ENCODE data around the gene PRAME.
"Not testable (repeated sequence)": the region's sequence is repeated elsewhere in the genome, so short reads cannot be mapped to it uniquely, and the experiment has no call there.

PRAME gene

GRCh38 chr22:22521631-22522030 lies 37.4 kb downstream of the PRAME start:
- DNase-seq (ENCODE audit: low read depth) = no peak

DNA sequence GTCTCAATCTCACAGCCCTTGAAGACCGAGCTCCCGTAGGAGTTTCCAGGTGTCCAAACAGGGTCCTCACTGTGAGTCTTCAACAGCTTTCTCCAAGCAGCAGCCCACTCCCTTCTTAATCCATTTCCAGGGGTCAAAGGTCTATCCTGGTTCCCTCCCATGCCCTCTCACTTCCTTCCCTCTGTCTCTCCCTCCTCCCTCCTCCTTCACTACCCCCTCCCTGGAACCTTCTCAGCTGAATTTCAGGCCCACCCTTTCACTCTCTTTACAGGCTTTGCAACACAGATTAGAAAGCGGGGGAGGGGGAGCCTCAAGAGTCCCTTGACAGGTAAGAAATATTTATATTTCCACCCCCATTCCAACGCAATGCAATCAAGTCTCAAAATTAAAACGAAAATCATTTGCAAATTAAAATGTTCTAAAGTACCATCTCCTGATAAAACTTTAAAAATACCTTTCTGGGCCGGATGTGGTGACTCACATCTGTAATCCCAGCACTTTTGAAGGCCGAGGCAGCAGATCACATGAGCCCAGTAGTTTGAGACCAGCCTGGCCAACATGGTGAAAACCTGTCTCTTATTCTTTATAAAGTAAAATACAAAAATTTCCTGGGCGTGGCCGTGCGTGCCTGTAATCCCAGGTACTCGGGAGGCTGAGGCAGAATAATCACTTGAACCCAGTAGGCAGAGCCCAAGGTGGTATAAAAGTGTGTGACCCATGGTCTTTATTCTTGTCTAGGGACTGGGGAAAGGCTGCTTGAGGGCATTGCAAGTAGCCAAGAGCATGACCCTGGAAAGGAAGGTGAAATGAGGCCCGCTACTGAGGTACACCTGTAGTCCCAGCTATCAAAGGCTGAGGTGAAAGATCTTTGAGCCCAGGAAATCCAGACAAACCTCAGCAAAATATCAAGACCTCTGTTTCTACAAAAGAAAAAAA lies 38.1 kb downstream of the PRAME start:
- DNase-seq (ENCODE audit: low read depth) = peak; percentile 55

DNA sequence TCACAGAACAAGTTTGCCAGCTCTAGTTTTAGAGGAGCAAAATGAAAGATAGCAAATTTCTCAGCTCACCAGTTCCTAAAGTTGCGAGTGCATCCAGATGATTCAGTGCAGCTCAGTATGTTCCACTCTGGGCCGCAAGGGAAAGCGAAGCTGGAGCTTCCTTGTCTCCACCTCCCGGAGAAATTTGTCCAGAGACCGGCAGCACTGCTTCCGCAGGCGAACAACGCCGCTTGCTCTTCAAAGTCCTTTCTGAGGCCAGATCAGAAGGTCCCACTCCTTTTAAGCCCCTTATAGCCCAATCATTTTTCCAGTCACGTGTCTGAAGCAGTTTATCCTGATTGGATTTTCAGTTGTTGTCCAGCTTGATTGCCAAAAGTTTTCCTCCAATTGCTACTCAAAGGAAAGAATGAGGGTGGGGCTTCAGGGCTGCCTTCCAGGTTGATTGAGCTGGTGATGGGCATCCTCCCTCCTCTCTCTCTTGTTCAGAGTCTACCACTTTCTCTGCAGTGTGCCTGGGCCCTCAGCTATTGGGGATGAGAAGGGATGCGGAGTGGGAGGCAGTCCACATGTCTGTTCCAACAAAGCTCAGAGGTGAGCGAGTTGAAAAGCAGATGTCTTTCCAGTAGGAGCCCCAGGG lies 38.9 kb downstream of the PRAME start, which contains the start of gene ZNF280A:
TSS of gene ZNF280A (minus strand) at position 251 of the 637 bp plus-strand sequence. CDS start 4,640 bp downstream, outside the sequence.
- no peak for DNase-seq (ENCODE audit: low read depth)

- DNase-seq (ENCODE audit: low read depth) = no peak
Observed at GRCh38 chr22:22519591-22519990, 39.5 kb downstream of the PRAME start.

DNA sequence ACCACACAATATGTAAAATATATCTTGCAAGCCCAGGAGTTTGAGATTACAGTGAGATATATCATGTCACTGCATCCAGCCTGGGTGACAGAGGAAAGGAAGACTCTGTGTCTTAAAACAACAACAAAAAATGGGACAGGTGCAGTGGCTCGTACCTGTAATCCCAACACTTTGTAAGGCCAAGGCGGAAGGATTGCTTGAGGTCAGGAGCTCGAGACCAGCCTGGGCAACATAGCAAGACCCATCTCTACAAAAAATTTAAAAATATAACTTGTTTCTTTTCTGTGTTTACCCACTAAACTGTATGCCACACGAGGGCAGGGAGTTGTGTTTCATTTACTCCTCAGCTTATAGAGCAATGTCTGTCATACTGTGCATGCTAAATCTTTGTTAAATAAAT lies 42.1 kb downstream of the PRAME start:
- no peak for DNase-seq (ENCODE audit: low read depth)

- DNase-seq (ENCODE audit: low read depth) = no peak
Observed at GRCh38 chr22:22515890-22516289, 43.2 kb downstream of the PRAME start.

- not testable (repeated sequence) for DNase-seq (ENCODE audit: low read depth)
Observed at GRCh38 chr22:22514431-22514830, 44.6 kb downstream of the PRAME start.

- DNase-seq (ENCODE audit: low read depth) = no peak
Observed at GRCh38 chr22:22513619-22514018, 45.4 kb downstream of the PRAME start.

GRCh38 chr22:22512951-22513350 lies 46.1 kb downstream of the PRAME start:
- no peak for DNase-seq (ENCODE audit: low read depth)

DNA sequence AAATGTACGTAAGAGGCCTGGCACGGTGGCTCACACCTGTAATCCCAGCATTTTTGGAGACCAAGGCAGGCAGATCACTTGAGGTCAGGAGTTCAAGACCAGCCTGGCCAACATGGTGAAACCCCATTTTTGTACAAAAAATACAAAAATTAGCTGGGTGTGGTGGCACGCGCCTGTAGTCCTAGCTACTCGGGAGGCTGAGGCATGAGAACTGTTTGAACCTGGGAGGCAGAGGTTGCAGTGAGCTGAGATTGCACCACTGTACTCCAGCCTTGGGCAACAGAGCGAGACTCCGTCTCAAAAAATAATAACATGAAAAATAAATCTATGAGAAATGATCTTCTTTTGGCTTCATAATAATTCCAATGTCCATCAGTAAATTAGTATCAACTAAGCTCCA lies 48.2 kb downstream of the PRAME start:
- DNase-seq (ENCODE audit: low read depth) = not testable (repeated sequence)

DNA sequence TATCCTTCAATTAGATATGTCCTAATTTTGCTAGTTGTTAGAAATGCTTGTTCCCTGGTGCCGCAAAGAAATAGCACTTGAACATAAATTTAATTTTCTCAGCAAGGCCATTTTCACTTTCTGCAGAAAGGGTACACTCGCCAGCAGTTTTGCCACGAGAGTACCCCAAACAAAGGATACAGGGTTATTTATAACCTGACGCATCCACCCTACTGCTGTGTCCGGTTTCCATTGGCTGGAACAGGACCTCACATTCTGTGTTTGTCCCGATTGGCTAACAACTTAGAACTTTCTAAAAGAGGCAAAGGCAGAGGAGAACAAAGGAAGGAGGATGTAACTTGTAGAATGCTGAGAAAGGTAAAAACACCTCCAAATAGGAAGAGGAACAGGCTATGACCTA lies 49.2 kb downstream of the PRAME start:
- not testable (repeated sequence) for DNase-seq (ENCODE audit: low read depth)

DNA sequence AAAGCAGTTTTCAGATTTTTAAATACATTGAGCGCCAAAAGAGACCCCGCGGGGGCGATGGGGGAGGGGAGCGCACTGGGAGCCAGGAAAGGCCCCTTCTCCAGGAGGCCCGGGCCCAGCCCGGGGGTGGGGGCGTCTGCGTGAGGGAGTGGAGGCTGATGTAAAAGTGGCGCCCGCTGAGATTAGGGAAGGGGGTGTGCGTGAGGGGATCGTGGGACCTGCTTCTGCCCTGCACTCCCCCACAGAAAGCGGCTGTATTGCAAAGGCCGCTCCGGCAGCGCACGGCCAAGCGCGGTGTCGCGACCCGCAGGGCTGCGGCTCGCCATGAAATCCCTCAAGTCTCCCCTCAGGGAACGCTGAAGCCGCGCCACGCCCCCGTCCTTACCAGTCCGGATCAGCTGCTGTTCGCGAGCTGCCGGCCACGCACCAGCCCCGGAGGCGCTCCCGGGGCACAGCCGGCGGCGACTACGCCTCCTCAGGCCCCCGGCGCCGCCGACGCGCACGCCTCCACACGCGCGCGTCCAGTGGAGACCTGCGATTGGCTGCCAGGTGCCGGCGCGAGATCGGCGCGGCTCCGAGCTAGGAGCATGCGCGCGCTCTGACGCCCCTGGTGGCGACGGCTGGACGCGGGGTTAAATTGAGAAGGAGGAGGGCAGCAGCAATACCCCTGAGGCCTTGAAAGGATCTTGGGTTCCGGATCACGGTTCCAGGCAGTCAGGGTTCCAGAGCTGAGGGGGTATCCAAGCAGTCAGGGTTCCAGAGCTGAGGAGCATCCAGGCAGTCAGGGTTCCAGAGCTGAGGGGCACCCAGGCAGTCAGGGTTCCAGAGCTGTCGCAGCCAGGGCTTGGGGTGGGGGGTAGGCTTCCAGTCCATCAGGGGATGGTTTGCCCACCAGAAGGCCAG lies 50.5 kb downstream of the PRAME start, which contains the start of gene ZNF280B:
TSS of gene ZNF280B (minus strand) at position 469 of the 903 bp plus-strand sequence. CDS start 19,344 bp downstream, outside the sequence.
- DNase-seq (ENCODE audit: low read depth) = peak; percentile 91

GRCh38 chr22:22507743-22508273 lies 51.3 kb downstream of the PRAME start:
- DNase-seq (ENCODE audit: low read depth) = no peak

DNA sequence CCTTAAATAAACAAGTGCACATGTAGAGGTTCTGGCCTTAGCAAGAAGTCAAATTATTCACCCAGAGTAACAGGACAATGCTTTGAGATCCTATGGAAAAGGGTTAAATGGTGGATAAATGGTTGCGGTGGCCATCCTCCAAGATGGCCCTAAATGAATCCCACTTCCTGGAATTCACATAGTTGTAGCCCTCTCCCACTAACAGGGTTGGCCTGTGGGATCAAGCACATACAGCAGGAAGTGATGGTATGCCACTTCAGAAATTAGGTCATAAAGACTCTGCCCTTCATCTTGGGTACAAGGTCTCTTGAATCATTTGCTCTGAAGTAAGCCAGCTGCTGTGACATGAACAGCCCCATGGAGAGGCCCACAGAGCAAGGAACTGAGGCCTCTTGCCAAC lies 52.3 kb downstream of the PRAME start:
- no peak for DNase-seq (ENCODE audit: low read depth)

DNA sequence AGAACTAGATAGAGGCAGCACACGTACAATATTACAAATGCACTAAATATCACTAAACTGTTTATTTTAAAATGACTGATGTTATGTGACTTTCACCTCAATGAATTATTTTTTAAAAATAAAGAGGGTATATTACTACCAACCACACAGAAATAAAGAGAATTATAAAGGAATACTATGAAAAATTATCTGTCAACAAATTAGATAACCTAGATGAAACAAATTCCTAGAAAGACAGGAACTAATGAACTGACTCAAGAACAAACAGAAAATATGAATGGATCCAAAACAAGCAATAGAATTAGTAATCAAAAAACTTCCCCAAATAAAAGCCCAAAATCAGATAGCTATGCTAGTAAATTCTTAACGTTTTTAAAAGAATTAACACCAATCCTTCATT lies 60.8 kb downstream of the PRAME start:
- no peak for DNase-seq (ENCODE audit: low read depth)

All from iris pigment epithelial cell (primary cell).